CMK (cell line): ENCODE measurements around the gene ABCD3.
A peak's percentile ranks its signal among the peaks of the same experiment; 100 is the strongest.
"Not testable (repeated sequence)": the region's sequence is repeated elsewhere in the genome, so short reads cannot be mapped to it uniquely, and the experiment has no call there.

Experiments used
- DNase-seq: peaks from one replicate; pipeline ENCODE4 v3.0.0-alpha.2; 2010; ENCODE audit warnings: low read depth

ABCD3 gene

GRCh38 chr1:94417978-94418663, at the start of gene ABCD3:
TSS of gene ABCD3 (plus strand) at chr1:94418389. CDS start at chr1:94418479, 90 bp downstream.
- peak; percentile 92 for DNase-seq

GRCh38 chr1:94372771-94373170, 45.4 kb upstream of the ABCD3 start:
- DNase-seq = not testable (repeated sequence)

GRCh38 chr1:94373311-94373710, 44.9 kb upstream of the ABCD3 start:
- DNase-seq = not testable (repeated sequence)

GRCh38 chr1:94375666-94376065, 42.5 kb upstream of the ABCD3 start:
- not testable (repeated sequence) for DNase-seq

- DNase-seq = not testable (repeated sequence)
Measured at GRCh38 chr1:94378493-94378892, 39.7 kb upstream of the ABCD3 start.

GRCh38 chr1:94379615-94380014, 38.6 kb upstream of the ABCD3 start:
- DNase-seq = no peak

- DNase-seq = no peak
Measured at GRCh38 chr1:94382201-94382600, 36.0 kb upstream of the ABCD3 start.

GRCh38 chr1:94383966-94384408, 34.2 kb upstream of the ABCD3 start:
- no peak for DNase-seq

GRCh38 chr1:94384485-94385265, 33.5 kb upstream of the ABCD3 start:
- DNase-seq = peak; percentile 52

GRCh38 chr1:94385308-94385929, 32.8 kb upstream of the ABCD3 start:
- no peak for DNase-seq

GRCh38 chr1:94389298-94389697, 28.9 kb upstream of the ABCD3 start:
- DNase-seq = no peak

- DNase-seq = no peak
Measured at GRCh38 chr1:94394247-94394646, 23.9 kb upstream of the ABCD3 start.

- no peak for DNase-seq
Measured at GRCh38 chr1:94395231-94395630, 23.0 kb upstream of the ABCD3 start.

GRCh38 chr1:94395748-94396309, 22.4 kb upstream of the ABCD3 start:
- DNase-seq = no peak

- no peak for DNase-seq
Measured at GRCh38 chr1:94396356-94397010, 21.7 kb upstream of the ABCD3 start.

GRCh38 chr1:94398356-94398755, 19.8 kb upstream of the ABCD3 start:
- no peak for DNase-seq

GRCh38 chr1:94399453-94399852, 18.7 kb upstream of the ABCD3 start:
- no peak for DNase-seq

- DNase-seq = no peak
Measured at GRCh38 chr1:94401206-94401605, 17.0 kb upstream of the ABCD3 start.

- no peak for DNase-seq
Measured at GRCh38 chr1:94406446-94406845, 11.7 kb upstream of the ABCD3 start.

GRCh38 chr1:94408104-94408830, 9.9 kb upstream of the ABCD3 start:
- DNase-seq = no peak

GRCh38 chr1:94411237-94411636, 7.0 kb upstream of the ABCD3 start:
- DNase-seq = no peak
